ENCODE data around the gene SPDYE2.
"Not testable (repeated sequence)": the region's sequence is repeated elsewhere in the genome, so short reads cannot be mapped to it uniquely, and the experiment has no call there.

The SPDYE2 gene, protein sequence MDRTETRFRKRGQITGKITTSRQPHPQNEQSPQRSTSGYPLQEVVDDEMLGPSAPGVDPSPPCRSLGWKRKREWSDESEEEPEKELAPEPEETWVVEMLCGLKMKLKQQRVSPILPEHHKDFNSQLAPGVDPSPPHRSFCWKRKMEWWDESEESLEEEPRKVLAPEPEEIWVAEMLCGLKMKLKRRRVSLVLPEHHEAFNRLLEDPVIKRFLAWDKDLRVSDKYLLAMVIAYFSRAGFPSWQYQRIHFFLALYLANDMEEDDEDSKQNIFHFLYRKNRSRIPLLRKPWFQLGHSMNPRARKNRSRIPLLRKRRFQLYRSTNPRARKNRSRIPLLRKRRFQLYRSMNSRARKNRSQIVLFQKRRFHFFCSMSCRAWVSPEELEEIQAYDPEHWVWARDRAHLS

DNA sequence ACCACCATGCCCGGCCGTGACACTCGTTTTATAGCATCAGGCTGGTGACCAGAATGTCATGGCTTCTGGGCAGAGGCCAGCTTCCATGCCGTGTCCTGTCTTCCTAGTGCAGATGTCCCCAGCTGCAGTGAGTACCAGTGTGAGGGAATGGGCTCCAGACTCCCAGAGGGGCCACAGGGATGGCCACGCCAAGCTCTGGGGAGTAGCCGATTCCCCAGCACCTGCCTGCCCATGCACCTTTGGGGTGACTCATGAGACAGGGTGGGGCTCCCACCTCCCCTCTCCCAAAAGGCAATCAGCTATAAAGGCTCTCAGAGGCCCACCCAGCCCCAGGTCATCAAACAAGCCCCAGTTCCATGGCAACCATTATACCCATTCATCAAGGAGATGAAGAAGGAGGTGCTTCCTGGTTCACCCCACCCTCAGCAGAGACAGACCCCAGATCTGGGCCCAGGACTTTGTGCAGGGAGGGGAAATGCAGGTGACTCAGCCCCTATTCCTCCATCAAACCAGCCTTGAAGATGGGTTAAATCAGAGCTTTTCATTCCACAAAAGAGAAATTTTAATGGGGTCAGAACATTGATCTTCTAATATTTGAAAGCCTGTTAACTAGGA, at the start of gene SPDYE2:
Gene SPDYE2 (plus strand): TSS at position 419 of the 615 bp plus-strand sequence. CDS start 2,030 bp downstream, outside the sequence.
- not testable (repeated sequence) for DNase-seq (ENCODE audit: low spot score)

DNA sequence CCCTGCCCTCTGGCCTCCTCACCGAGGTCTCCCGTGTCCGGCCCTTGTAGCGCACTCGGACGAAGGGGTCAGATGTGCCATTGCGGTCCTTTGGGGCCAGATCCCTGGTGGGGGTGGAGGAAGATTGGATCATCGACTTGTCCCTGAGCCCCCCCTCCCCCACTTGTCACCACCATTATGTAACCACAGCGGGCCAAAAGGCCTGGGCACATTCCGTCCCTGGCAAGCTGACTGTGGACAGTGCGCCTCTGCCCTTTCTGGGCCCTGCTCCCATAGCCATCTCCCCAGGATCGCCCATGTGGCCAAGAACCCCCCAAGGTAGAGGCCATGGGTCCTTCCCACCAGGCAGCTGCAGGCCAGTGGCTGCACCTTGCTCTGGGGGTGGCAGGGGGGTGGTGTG, 47.9 kb upstream of the SPDYE2 start:
- DNase-seq (ENCODE audit: low spot score): not testable (repeated sequence)

DNA sequence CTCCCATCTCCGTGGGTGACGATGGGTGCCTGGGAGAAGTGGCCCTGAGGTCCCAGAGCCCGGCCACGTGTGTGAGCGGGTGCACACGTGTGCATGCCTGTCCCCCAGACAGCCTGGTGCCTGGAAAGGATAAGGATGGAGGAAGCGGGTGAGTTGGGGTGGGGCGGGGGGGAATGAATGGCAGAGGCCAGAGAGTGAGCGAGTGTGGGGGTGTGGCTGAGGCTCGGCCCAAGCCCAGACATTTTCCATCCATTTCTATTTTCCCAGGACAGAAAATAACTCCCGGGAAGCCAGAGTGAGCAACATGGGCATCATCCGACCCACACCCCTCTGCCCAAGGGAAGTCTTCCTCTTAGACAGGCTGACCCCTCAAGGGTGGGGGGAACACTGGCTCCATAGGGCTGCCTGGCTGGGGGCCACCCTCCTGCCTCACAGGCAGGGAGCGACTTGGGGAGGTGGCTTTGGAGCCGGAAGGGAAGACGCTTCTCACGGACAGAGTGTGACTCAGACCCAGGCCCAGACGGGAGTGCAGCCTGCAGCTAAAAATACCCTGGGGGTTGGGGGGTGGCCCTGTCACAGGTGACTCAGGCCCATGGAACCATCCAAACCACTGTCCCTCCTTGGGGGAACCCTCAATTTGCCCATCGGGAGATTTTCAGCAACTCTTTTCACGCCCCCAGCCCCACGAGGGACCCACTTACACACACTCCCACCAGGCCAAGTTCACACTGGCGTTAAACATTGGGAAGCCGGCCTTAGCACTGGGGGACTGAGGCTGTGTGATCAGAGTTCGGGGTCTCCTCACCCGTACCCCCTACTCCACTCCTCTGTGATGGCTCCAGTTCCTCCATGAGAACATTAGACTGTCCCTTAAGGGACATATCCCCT, 45.5 kb upstream of the SPDYE2 start:
- not testable (repeated sequence) for DNase-seq (ENCODE audit: low spot score)

DNA sequence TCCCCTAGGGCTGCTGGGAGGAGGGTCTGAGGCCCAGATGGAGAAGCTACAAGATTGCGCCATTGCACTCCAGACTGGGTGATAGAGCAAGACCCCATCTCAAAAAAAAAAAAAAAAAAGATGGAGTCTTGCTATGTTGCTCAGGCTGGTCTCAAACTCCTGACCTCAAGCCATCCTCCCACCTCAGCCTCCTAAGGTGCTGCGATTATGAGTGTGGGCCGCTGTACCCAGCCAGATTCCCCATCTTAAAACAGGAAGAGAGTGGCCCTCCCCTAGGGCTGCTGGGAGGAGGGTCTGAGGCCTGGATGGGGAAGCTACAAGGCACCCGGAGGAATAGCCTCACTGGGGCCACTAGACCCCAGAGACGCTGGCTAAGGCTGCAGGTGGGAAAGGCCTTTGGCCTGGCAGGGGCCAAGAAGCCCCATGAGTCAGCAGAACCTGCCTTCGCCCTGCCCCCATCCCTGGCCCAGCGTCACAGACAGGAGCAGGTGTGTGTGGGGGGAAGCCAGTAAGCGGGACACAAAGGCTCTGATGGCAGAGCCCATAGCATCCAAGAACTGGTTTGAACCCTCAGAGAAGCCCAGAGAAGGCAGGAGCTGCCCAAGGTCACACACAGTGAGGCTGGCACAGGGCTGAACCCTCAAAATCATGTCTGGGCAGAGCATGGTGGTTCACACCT, 43.5 kb upstream of the SPDYE2 start:
- not testable (repeated sequence) for DNase-seq (ENCODE audit: low spot score)

DNA sequence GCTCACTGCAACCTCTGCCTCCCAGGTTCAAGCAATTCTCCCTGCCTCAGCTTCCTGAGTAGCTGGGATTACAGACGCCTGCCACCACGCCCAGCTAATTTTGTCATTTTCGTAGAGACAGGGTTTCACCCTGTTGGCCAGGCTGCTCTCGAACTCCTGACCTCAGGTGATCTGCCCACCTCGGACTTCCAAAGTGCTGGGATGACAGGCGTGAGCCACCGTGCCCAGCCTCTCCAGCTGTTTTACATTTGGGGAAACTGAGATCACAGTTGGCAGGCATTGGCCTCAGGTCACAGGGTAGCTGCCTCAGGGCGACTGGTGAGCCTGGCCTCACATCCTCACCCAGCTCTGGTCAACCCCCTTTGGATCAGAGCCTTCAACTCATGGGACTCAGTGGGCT, 40.5 kb upstream of the SPDYE2 start:
- DNase-seq (ENCODE audit: low spot score): not testable (repeated sequence)

DNA sequence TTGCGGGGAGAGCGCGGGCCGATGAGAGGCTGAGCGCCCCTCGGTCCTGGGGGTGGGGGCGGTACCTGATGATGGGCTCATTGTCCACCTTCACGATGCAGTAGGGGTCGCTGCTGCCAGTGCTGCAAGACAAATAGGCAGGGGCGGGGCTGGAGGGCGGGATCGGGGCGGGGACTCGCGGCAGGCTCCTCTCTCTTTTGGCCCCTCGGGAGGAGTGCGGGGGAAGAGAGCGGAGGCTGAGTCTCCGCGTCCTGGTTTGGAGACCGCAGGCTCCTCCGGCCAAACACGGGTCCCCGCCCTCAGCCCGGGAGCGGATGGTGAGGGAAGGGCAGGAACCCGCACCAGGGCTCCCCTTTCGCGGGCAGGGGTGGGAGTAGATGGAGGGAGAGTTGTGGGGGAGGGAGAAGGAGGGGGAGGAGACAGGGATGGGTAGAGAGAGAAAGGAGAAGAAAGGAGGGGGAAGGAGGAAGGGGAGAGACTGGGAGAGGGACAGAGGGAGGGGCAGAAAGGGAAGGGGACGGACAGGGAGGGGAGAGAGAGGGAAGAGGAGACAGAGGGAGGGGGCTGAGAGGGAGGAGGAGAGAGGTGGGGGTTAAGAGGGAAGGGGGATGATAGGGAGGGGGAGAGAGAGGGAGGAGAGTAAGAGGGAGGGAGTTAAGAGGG, 39.0 kb upstream of the SPDYE2 start:
- DNase-seq (ENCODE audit: low spot score): not testable (repeated sequence)

DNA sequence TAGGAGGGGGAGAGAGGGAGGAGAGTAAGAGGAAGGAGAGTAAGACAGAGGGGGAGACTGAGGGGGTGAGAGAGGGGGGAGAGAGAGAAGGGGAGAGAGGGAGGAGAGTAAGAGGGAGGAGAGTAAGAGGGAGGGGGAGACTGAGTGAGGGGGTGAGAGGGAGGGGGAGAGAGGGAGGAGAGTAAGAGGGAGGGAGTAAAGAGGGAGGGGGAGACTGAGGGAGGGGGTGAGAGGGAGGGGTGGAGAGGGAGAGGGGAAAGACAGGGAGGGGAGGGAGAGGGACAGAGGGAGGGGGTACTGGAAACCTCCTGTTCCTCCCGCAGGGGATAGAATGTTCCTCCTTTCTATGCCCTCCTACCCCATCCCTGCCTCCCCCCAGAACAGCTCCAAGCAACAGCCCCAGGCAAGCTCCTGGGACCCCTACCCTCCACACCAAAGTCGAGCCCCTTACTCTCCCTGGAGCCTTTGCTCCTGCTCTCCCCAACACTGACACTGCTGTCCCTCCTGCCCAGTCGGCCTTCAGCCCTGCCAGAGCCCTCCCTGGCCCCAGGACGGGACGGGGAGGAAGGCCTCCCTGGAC, 38.3 kb upstream of the SPDYE2 start:
- DNase-seq (ENCODE audit: low spot score): not testable (repeated sequence)

DNA sequence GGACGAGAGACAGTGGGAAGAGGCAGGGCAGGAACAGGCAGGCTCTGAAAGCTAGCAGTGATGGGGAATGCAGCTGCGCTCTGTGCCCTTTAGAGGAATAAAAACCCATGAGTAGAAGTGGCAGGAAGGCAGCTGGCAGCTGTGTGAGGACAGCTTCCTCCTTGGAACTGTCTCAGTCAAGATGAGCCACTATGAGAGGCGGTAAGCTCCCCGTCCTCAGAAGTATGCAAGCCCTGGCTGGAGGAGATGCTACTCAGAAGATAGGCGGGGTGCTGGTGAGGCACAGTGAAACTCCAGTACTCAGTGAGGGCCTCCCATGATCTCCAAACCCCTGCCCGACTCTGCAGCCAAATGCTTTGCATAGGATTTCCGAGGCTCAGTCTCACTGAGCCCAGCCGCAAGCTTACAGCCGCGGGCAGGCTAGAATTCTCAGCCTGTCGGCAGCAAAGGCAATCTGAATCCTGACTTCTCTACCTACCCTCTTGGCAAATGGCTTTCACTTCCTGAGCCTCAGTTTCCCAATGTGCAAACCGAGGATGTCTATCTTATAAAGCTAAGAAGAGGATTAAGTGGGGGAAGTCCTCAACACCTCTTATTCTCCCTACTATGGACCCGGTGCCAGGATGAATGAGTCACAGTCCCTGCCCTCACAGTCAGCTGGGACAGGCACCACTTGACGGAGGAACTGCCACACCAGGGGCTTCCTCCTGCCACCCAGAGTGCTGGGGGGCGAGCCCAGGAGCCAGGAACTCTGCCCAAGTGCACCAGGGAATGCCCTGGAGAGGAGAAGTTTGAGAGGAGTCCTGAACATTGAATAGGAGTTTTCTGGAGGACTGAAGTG, 35.9 kb upstream of the SPDYE2 start:
- DNase-seq (ENCODE audit: low spot score): not testable (repeated sequence)

DNA sequence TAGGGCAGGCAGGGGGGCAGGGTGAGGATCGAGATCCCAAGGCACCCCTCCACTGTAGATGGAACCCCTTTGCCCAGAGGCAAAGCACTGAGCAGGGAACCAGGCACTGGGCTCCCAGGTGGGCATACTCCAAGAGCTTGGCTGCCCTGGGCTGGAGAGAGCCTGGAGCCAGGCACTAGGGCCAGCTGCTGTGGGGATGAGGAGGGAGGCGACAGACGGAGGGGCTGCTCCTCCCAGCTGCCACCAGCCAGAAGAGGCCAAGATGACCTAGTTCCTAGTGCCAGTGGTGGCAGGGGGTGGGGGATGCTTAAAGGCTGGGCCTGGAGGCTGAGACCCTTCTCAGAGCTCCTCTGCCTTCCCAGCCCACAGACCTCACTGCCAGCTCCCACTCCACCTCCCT, 35.1 kb upstream of the SPDYE2 start:
- DNase-seq (ENCODE audit: low spot score): not testable (repeated sequence)

DNA sequence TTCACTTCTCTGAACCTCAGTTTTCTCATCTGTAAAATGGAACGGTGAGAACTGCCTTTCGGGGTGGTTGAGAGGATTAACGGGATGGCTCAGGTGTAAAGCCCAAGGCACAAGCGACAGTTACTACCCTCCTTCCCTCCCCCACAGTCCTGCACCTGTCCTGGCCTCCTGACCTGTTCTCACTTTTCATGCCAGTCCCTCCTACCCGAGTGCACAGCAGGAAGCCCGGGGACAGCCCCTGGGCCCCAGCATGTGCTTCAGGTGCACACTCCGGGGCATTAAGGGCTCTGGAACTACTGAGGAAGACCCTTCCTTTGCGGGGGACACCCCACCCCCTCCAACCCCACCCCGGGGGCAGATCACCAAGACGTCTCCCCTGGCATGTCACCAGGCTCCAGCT, 34.1 kb upstream of the SPDYE2 start:
- DNase-seq (ENCODE audit: low spot score): not testable (repeated sequence)

DNA sequence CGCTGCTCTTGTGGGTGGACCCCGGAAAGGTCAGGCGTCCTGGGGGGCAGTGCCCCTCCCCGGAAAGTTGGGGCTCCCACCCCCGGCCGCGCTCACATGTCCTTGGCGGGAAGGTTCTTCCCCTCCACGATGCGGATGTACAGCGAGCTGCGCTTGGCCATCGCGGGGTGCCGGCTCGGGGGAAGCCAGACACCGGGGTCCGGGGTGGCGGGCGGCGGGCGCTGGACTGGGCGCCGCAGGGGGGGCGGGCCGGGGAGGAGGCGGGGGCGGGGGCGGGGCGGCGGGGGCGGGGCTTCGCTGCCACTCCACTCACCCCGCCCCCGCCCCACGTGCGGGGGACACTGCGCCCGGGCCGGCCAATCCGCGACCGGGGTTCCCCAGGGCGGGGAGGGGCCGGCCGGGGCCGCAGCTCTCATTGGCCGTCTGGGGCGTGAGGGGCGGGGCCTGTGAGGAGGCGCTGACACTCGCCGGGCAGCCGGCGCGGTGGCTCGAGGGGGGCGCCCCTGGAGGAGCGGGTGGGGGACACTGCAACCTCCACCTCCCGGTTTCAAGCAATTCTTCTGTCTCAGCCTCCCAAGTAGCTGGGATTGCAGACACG, 33.4 kb upstream of the SPDYE2 start, which contains the start of gene RASA4B:
Gene RASA4B (minus strand): TSS at position 228 of the 598 bp plus-strand sequence. CDS start 67 bp downstream, at position 161.
- DNase-seq (ENCODE audit: low spot score): not testable (repeated sequence)

DNA sequence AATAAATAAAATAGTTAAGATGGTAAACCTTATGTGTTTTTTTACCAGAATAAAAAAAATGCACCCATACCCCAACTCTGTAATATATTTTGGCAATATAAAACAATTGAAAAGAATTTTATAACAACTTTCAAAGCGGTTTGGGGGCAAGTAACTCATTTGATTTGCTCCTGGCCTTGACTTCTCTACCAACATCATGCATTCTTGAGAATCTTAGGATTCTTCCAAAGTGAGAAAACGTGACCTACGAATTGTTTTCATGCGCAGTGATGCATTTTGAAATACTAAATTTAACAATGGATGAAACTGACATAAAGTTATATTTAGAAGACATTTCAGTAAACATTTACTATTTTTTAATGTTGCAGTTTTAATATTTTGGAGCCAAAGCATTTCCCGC, 30.2 kb upstream of the SPDYE2 start:
- not testable (repeated sequence) for DNase-seq (ENCODE audit: low spot score)

DNA sequence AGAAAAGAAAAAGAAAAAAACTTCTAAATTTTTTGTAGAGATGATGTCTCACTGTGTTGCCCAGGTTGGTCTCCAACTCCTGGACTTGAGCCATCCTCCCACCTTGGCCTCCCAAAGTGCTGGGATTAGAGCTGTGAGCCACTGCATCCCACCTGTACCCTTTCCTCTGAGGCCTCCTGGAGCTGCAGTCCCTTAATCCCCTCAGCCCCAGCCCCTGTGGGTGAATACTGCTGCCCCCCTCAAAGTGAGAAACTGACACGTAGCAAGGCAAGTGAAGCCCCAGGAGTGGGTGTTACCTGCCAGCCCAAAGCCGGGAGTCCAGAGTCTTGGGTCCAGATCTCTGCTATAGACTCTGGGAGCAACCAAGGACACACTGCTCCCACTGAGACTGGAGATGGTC, 26.2 kb upstream of the SPDYE2 start:
- DNase-seq (ENCODE audit: low spot score): not testable (repeated sequence)

DNA sequence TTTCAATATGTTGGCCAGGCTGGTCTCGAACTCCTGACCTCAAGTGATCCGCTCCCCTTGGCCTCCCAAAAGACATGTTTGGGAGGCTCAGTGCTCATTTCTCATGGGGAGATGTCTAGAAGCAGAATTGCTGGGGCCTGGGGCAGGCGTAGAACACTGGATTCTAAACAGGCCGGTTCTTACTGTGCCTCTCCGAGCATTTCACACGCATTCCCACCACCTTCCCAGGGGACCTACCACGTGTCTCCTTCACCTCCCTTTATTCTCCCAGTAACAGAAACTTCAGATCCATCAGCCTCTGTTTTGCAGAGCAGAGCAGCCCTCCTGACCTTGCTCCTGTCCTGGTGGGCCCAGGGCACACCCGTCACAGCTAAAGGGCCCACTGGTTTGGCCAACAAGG, 23.8 kb upstream of the SPDYE2 start:
- DNase-seq (ENCODE audit: low spot score): not testable (repeated sequence)

DNA sequence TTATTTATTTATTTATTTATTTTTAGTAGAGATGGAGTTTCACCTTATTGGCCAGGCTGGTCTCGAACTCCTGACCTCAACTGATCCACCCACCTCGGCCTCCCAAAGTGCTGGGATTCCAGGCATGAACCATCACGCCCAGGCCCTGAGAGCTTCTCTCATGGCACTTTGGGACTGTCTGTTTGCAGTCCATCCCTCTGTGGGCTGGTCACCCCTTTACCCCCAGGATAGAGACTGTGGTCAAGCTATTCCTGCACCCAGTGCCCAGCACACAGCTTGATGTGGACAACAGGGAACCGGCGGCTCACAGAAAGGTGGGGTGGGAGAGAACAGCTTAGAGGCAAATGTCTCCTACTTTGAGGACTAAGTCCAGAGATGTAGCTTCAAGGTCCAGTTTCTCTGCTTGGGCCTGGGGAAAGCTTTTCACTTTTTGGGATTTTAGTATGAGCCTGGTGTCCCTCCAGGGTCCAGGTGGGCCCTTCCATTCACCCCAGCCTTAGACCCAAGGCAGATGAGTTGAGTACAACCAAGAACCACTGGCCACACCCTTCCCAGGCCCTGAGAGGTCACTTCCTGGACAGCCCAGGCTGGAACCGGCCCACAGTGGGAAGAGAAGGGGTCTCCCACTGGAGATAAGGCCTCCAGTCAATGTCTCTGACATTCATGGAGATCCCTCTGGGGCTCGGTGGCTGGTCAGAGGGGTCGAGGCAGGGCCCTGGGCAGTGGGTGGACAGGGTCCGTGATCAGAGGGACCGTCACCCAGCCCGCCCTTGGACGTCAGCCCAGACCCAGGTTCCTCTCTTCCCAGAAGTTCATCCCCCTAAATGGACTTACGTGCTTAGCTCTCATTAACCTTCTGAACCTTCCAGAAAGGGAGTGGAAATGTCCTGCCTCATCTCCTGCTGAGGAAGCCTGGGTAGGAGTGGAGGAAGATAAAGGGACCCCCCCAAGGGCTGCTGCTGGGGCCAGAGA, 22.9 kb upstream of the SPDYE2 start:
- DNase-seq (ENCODE audit: low spot score): not testable (repeated sequence)

DNA sequence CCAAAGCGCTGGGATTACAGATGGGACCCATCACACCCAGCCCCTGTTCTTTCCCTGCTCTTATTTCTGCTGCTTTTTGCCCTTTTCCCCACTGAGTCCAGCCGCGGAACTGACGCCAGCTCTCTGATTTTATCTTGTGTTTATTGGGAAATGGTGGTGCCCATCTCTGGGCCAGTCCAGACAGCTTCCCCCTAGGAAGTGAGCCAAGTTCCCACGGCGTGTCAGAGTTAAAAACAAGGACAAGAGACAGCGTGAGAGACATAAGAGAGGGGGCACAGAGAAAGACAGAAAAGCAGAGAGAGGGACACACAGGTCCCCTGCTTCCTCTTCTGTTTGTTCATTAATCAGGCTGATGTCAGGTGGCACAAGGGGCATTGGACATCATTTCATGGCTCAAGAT, 19.4 kb upstream of the SPDYE2 start:
- DNase-seq (ENCODE audit: low spot score): not testable (repeated sequence)

DNA sequence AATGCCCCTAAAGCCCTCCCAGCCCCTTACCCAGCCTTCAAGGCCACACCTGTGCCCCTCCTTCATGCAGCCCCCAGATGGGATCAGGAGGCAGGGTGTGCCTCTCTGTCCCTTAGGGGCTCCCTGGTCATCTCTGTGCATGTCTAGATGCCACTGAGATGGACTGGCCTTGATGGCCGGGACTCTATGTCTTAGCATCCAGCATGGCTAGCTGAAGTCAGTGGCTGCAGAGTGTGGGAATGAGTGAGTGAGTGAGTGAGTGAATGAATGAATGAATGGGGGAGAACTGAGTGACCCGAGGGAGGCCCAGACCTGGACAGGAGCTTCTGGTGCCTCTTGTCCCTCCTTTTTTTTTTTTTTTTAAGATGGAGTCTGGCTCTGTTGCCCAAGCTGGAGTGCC, 18.9 kb upstream of the SPDYE2 start:
- DNase-seq (ENCODE audit: low spot score): not testable (repeated sequence)

DNA sequence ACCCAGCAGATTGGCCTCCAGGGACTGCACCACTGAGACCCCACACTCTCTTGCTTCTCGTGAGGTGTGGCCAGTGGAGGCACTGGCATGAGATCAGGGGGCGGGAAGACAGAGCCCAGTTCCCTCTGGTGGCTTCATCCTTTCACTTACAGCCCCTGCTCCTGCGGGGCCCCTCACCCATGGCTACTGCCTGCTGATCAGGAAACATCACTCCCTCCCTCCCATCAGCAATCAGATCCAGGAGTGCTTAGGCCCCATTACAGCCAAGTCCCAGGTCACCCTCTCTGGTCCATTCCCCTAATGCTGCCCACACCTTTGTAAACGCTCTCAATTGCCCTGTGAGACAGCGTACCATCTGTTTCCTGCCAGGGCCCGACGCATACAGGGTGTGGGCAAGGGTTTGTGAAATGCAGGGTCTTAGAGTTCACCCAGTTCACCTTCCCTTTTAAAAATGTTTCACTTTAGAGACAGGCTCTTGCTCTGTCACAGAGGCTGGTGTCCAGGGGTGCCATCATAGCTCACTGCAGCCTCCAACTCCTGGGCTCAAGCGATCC, 15.9 kb upstream of the SPDYE2 start:
- not testable (repeated sequence) for DNase-seq (ENCODE audit: low spot score)
